Natural killer cell (primary cell): ENCODE results near the gene SNCB. TPM values are rescaled to one million over a fixed set of nuclear protein-coding genes. Genes with fewer than 3 reads are reported as not detected.

ENCODE experiments used
- ATAC-seq, 3 donors: fragments of 150-1000 bp in 2 of 3; fragments of 200-7000 bp in 1 of 3; cut with Tn5 transposase; 1 replicate in 1 of 3; 2 replicates in 2 of 3; pipeline ENCODE4 v1.10.0; 2021; ENCODE audit warnings: mild to moderate bottlenecking in 2 of 3, moderate library complexity in 2 of 3
- DNase-seq, 2 donors: peaks; one replicate each; pipeline versions ENCODE4 v3.0.0 to v3.0.0-alpha.2; 2013 to 2021; ENCODE audit warnings: mixed read lengths in 1 of 2
- H3K27ac ChIP-seq: one replicate; pipeline ENCODE4 v1.5.1; 2013; ENCODE audit warnings: mild to moderate bottlenecking, low read length
- H3K27me3 ChIP-seq: one replicate; pipeline ENCODE4 v1.6.1; 2013; ENCODE audit warnings: low read length; ENCODE audit not compliant: control insufficient read depth, insufficient read depth
- H3K36me3 ChIP-seq: one replicate; pipeline ENCODE4 v1.6.1; 2013; ENCODE audit warnings: low read length; ENCODE audit not compliant: control insufficient read depth, insufficient read depth
- H3K4me1 ChIP-seq: one replicate; pipeline ENCODE4 v1.6.1; 2013; ENCODE audit warnings: low read length; ENCODE audit not compliant: control insufficient read depth, insufficient read depth
- H3K4me3 ChIP-seq: one replicate; pipeline ENCODE4 v1.5.1; 2013; ENCODE audit warnings: low read length
- H3K9me3 ChIP-seq: one replicate; pipeline ENCODE4 v1.6.1; 2013; ENCODE audit warnings: low read length; ENCODE audit not compliant: control insufficient read depth, insufficient read depth
- H3K27ac Mint-ChIP-seq, 2 donors: one replicate each; pipeline ENCODE4 v1.8.0; 2022; ENCODE audit warnings: mild to moderate bottlenecking in 2 of 2, mixed read lengths in 2 of 2, moderate library complexity in 1 of 2
- H3K27me3 Mint-ChIP-seq, 2 donors: one replicate each; pipeline ENCODE4 v1.8.0; 2022; ENCODE audit warnings: low read depth in 2 of 2, mixed read lengths in 2 of 2
- H3K36me3 Mint-ChIP-seq: one replicate; pipeline ENCODE4 v1.8.0; 2022; ENCODE audit warnings: mixed read lengths
- H3K4me1 Mint-ChIP-seq, 2 donors: one replicate each; pipeline ENCODE4 v1.8.0; 2022; ENCODE audit warnings: mixed read lengths in 2 of 2
- H3K4me3 Mint-ChIP-seq: one replicate; pipeline ENCODE4 v1.8.0; 2022; ENCODE audit warnings: mild to moderate bottlenecking, moderate library complexity, mixed read lengths
- H3K9me3 Mint-ChIP-seq, 2 donors: one replicate each; pipeline ENCODE4 v1.8.0; 2022; ENCODE audit warnings: mixed read lengths in 2 of 2
- CTCF ChIP-seq: fragments of 200-600 bp; IDR thresholded peaks from one replicate; pipeline ENCODE4 v1.8.0; 2022; ENCODE audit warnings: antibody characterized with exemption
- WGBS: methylation state at CpG from one replicate; pipeline ENCODE4 v1.1.7; 2013; ENCODE audit warnings: missing lambda C conversion rate; ENCODE audit not compliant: insufficient coverage; 5-methylcytosine and 5-hydroxymethylcytosine counted together
- intact Hi-C: fragments of 100-400 bp; cut with micrococcal nuclease; formaldehyde crosslinking; loops from one replicate; pipeline ENCODE4 v1.14.2; 2022
- total RNA-seq, 4 donors: library from RNA; stranded (reverse); fragments of 120-200 nt in 1 of 4; gene quantifications; one replicate each; pipeline versions ENCODE4 v1.2.3 to v1.2.4, GENCODE V29; 2013 to 2022

Gene SNCB
- total RNA-seq, 3 donors from 2014 or later (not counting 1 experiment from before 2014, with no cell fraction given) = not detected

GRCh38 chr5:176616511-176616910 is 13.8 kb downstream of the SNCB start:
- Mint-ChIP-seq H3K4me3 (no peak overlapping the region), H3K27me3 (peaks cover 46 to 57% of the 10 kb centered on the region in 2 donors)
- WGBS = 67% methylated on average over 6 of the region's 7 CpGs

GRCh38 chr5:176614805-176615478 is 15.4 kb downstream of the SNCB start:
- no peak for ATAC-seq
- WGBS = 68% methylated on average over 8 of the region's 8 CpGs
- no peak overlapping the region for H3K4me3 ChIP-seq
- Mint-ChIP-seq H3K9me3 (no peaks in the 10 kb centered on the region), H3K27me3 (peaks cover 41 to 51% of the 10 kb centered on the region in 2 donors), H3K4me3 (no peak overlapping the region), H3K4me1 (peaks cover 5 to 10% of the 10 kb centered on the region in 2 donors), H3K36me3 (no peaks in the 10 kb centered on the region), H3K27ac (no peak overlapping the region)
- H3K27me3 ChIP-seq = peaks cover 22% of the 10 kb centered on the region
- peaks cover 21% of the 10 kb centered on the region for H3K4me1 ChIP-seq
- H3K9me3 ChIP-seq = no peaks in the 10 kb centered on the region
- H3K36me3 ChIP-seq = no peaks in the 10 kb centered on the region
- DNase-seq = no peak
- H3K27ac ChIP-seq = no peak overlapping the region
- TF ChIP-seq CTCF = no peak
- intact Hi-C loops = no loop called here

More at GRCh38 chr5:176616511-176616910, 13.8 kb downstream of the SNCB start:
- Histone ChIP-seq H3K9me3 (no peaks in the 10 kb centered on the region), H3K4me3 (no peak overlapping the region), H3K4me1 (peaks cover 30% of the 10 kb centered on the region), H3K27me3 (peaks cover 36% of the 10 kb centered on the region), H3K36me3 (no peaks in the 10 kb centered on the region), H3K27ac (no peak overlapping the region)
- ATAC-seq (no peak), DNase-seq (no peak)
- peaks cover 9 to 19% of the 10 kb centered on the region in 2 donors for H3K4me1 Mint-ChIP-seq
- no peak for TF ChIP-seq CTCF
- no peaks in the 10 kb centered on the region for H3K36me3 Mint-ChIP-seq
- H3K9me3 Mint-ChIP-seq = no peaks in the 10 kb centered on the region
- no peak overlapping the region for H3K27ac Mint-ChIP-seq
- intact Hi-C loops = no loop called here

- 66% methylated on average over 2 of the region's 2 CpGs for whole genome bisulfite sequencing
- H3K4me1 Mint-ChIP-seq = peaks cover 9 to 10% of the 10 kb centered on the region in 2 donors
- no peak overlapping the region for H3K27ac ChIP-seq
- no peaks in the 10 kb centered on the region for H3K36me3 ChIP-seq
- no peak overlapping the region for H3K4me3 ChIP-seq
- H3K36me3 Mint-ChIP-seq = no peaks in the 10 kb centered on the region
- DNase-seq (no peak), ATAC-seq (no peak)
- no peak overlapping the region for H3K4me3 Mint-ChIP-seq
- intact Hi-C loops = no loop called here
- no peaks in the 10 kb centered on the region for H3K9me3 Mint-ChIP-seq
- H3K27me3 Mint-ChIP-seq = peaks cover 34 to 50% of the 10 kb centered on the region in 2 donors
- H3K27ac Mint-ChIP-seq = no peak overlapping the region
- no peak for TF ChIP-seq CTCF
- no peaks in the 10 kb centered on the region for H3K9me3 ChIP-seq
- peaks cover 13% of the 10 kb centered on the region for H3K4me1 ChIP-seq
- peaks cover 4% of the 10 kb centered on the region for H3K27me3 ChIP-seq
Observed at GRCh38 chr5:176612855-176613254, 17.5 kb downstream of the SNCB start.

GRCh38 chr5:176612008-176612407 is 18.3 kb downstream of the SNCB start:
- WGBS = 89% methylated on average over 6 of the region's 6 CpGs
- Mint-ChIP-seq H3K36me3 (no peaks in the 10 kb centered on the region), H3K4me3 (no peak overlapping the region), H3K27ac (no peak overlapping the region), H3K4me1 (peaks cover 9 to 10% of the 10 kb centered on the region in 2 donors), H3K27me3 (peaks cover 25 to 41% of the 10 kb centered on the region in 2 donors), H3K9me3 (no peaks in the 10 kb centered on the region)
- DNase-seq = no peak
- peaks cover 13% of the 10 kb centered on the region for H3K4me1 ChIP-seq
- H3K27ac ChIP-seq = no peak overlapping the region
- no peak overlapping the region for H3K4me3 ChIP-seq
- ATAC-seq = no peak
- no peaks in the 10 kb centered on the region for H3K9me3 ChIP-seq
- no peak for TF ChIP-seq CTCF
- no peaks in the 10 kb centered on the region for H3K36me3 ChIP-seq
- intact Hi-C loops = no loop called here
- H3K27me3 ChIP-seq = peaks cover 4% of the 10 kb centered on the region
